Upper lobe of left lung (tissue), 6 donors: ENCODE data around the gene PLA2G4A. TPM values are rescaled to one million over a fixed set of nuclear protein-coding genes. Genes with fewer than 3 reads are reported as not detected.
"Not testable (repeated sequence)": the region's sequence is repeated elsewhere in the genome, so short reads cannot be mapped to it uniquely, and the experiment has no call there.

Experiments
- ATAC-seq, 2 donors: fragments of 200-7000 bp; cut with Tn5 transposase; one replicate each; pipeline ENCODE4 v1.9.1; 2022; ENCODE audit warnings: mild to moderate bottlenecking in 2 of 2, moderate library complexity in 2 of 2; ENCODE audit not compliant: low FRiP score in 2 of 2
- DNase-seq, 2 donors: peaks; one replicate each; pipeline ENCODE4 v3.0.0-alpha.2; 2019 to 2020
- H3K27ac ChIP-seq, 4 donors: fragments of 200-600 bp; sonication (generic); one replicate each; pipeline ENCODE4 v1.5.1; 2016 to 2019
- H3K27me3 ChIP-seq, 4 donors: fragments of 200-600 bp; sonication (generic); one replicate each; pipeline ENCODE4 v1.5.1; 2017 to 2019
- H3K36me3 ChIP-seq, 4 donors: fragments of 200-600 bp; sonication (generic); one replicate each; pipeline ENCODE4 v1.5.1; 2016 to 2019
- H3K4me1 ChIP-seq, 4 donors: fragments of 200-600 bp; sonication (generic); one replicate each; pipeline ENCODE4 v1.5.1; 2018 to 2019
- H3K4me3 ChIP-seq, 4 donors: fragments of 200-600 bp; sonication (generic); one replicate each; pipeline ENCODE4 v1.5.1; 2017 to 2019; ENCODE audit warnings: mild to moderate bottlenecking in 2 of 4, moderate library complexity in 1 of 4
- H3K9me3 ChIP-seq, 4 donors: fragments of 200-600 bp; sonication (generic); one replicate each; pipeline ENCODE4 v1.5.1; 2018 to 2019
- CTCF ChIP-seq, 6 experiments: fragments of 450-650 bp in 4 of 6; fragments of 200-600 bp in 2 of 6; sonication (generic) in 2 of 6; IDR thresholded peaks; one replicate each; pipeline ENCODE4 v1.5.1; 2016 to 2019; ENCODE audit warnings: antibody characterized with exemption in 6 of 6
- EP300 ChIP-seq, 4 donors: sonication (generic); formaldehyde crosslinking; IDR thresholded peaks; one replicate each; pipeline ENCODE4 v1.5.1; 2017; ENCODE audit warnings: antibody characterized with exemption in 4 of 4, control low read depth in 2 of 4
- POLR2A ChIP-seq, 4 donors: fragments of 450-650 bp; IDR thresholded peaks; one replicate each; pipeline ENCODE4 v1.5.1; 2016 to 2017; ENCODE audit warnings: antibody characterized with exemption in 4 of 4, mild to moderate bottlenecking in 2 of 4
- POLR2AphosphoS5 ChIP-seq, 2 donors: sonication (generic); formaldehyde crosslinking; IDR thresholded peaks; one replicate each; pipeline ENCODE4 v1.5.1; 2017; ENCODE audit warnings: antibody characterized with exemption in 2 of 2
- WGBS, 2 donors: methylation state at CpG; one replicate each; pipeline ENCODE4 v1.1.5; 2017 to 2018; 5-methylcytosine and 5-hydroxymethylcytosine counted together
- total RNA-seq, 6 donors: library from RNA; depleted of rRNA in 4 of 6; stranded (reverse); fragments of >200 nt in 4 of 6; gene quantifications; one replicate each; pipeline versions ENCODE4 v1.1.0 to v1.2.1, GENCODE V29; 2016 to 2021
- donor health status: DM: no; HTN: no; CAD: no; lungs with moderate emphysema.
- donor health status: DM: no; HTN: yes; CAD: no; lungs with severe emphysema.

PLA2G4A gene
- total RNA-seq, 6 donors from 2014 or later: 2.1 to 11.8 (median 7.5) TPM

GRCh38 chr1:186917106-186917786 is 88.5 kb downstream of the PLA2G4A start:
- not testable (repeated sequence) for DNase-seq, H3K9me3 ChIP-seq, ATAC-seq, H3K27me3 ChIP-seq, H3K4me1 ChIP-seq, H3K27ac ChIP-seq, H3K4me3 ChIP-seq, H3K36me3 ChIP-seq
- WGBS, 2 donors: 79 to 83% methylated on average over 14 of the region's 14 CpGs
- TF ChIP-seq CTCF (IDR thresholded peaks at IDR 0.05): peak in 2 of 6 experiments; percentile 8 to 17

GRCh38 chr1:186921386-186921785 is 92.6 kb downstream of the PLA2G4A start:
- not testable (repeated sequence) for H3K4me1 ChIP-seq, ATAC-seq, H3K27me3 ChIP-seq, H3K36me3 ChIP-seq, H3K27ac ChIP-seq, H3K4me3 ChIP-seq, DNase-seq, H3K9me3 ChIP-seq
- WGBS, 2 donors: 71 to 77% methylated on average over 2 to 5 of the region's 5 CpGs

- WGBS, 2 donors: 61 to 64% methylated on average over 4 of the region's 4 CpGs
These were observed 94.1 kb downstream of the PLA2G4A start for GRCh38 chr1:186922814-186923213.

GRCh38 chr1:186923486-186923885 is 94.7 kb downstream of the PLA2G4A start:
- Histone ChIP-seq H3K9me3 (no peaks in the 10 kb centered on the region), H3K4me3 (no peak overlapping the region), H3K27ac (no peak overlapping the region), H3K27me3 (no peaks in the 10 kb centered on the region), H3K4me1 (peaks cover 0 to 4% (median 0%) of the 10 kb centered on the region in 4 donors), H3K36me3 (no peaks in the 10 kb centered on the region)
- DNase-seq (no peak), ATAC-seq (no peak)
- no peak for TF ChIP-seq POLR2A (IDR thresholded peaks at IDR 0.05)
- no peak for TF ChIP-seq CTCF (IDR thresholded peaks at IDR 0.05)
- no peak for TF ChIP-seq POLR2AphosphoS5 (IDR thresholded peaks at IDR 0.05)
- no peak for TF ChIP-seq EP300 (IDR thresholded peaks at IDR 0.05)
- 39 to 43% methylated on average over 2 of the region's 2 CpGs for WGBS, 2 donors

More at GRCh38 chr1:186922814-186923213, 94.1 kb downstream of the PLA2G4A start:
- not testable (repeated sequence) for H3K4me3 ChIP-seq, H3K9me3 ChIP-seq, H3K36me3 ChIP-seq, ATAC-seq, H3K27ac ChIP-seq, H3K27me3 ChIP-seq, DNase-seq, H3K4me1 ChIP-seq

GRCh38 chr1:186925881-186926669 is 97.3 kb downstream of the PLA2G4A start:
- Histone ChIP-seq H3K4me1 (peaks cover 0 to 4% (median 0%) of the 10 kb centered on the region in 4 donors), H3K27ac (no peak overlapping the region), H3K36me3 (no peaks in the 10 kb centered on the region), H3K27me3 (no peaks in the 10 kb centered on the region), H3K9me3 (no peaks in the 10 kb centered on the region), H3K4me3 (no peak overlapping the region)
- ATAC-seq (peak in 1 of 2 donors; percentile 68), DNase-seq (no peak)
- 48 to 57% methylated on average over 3 of the region's 3 CpGs for WGBS, 2 donors
- TF ChIP-seq POLR2A (IDR thresholded peaks at IDR 0.05) (no peak), EP300 (IDR thresholded peaks at IDR 0.05) (no peak), CTCF (IDR thresholded peaks at IDR 0.05) (no peak), POLR2AphosphoS5 (IDR thresholded peaks at IDR 0.05) (no peak)
